Measurements from ENCODE around the gene ASB9. TPM values are rescaled to one million over a fixed set of nuclear protein-coding genes. Genes with fewer than 3 reads are reported as not detected.

Gene ASB9
- total and polyA plus RNA-seq, 9 of the 15 experiments (the other 6 are each of a cell fraction or from before 2014, with no cell fraction given), result 0.27 to 1.7 (median 0.96) TPM

DNA sequence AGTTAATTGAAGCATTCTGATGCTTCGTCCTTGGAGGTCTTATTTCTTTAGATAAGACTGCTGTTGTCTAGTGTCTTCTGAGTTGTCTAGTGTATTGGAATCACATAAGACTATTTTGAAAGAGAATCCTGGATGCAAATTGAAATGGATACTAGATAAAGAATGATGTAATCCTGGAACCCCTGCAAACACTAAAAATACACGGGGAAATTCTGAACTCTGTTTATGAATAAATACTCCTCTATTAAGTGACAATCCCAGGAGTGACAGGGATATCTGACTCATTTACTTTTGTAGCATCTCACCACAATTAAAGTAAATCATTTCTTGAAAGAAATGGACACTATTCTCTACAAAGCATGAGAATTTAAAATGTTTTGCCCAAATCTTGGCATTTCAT lies 44.6 kb upstream of the ASB9 start:
- H3K27me3 ChIP-seq (ENCODE audit: control insufficient read depth in 2 of 2, insufficient read depth in 2 of 2, low read length in 2 of 2), result no peaks in the 10 kb centered on the region; a peak in 1 of 5 replicates
- no peak for FAIRE-seq
- no peaks in the 10 kb centered on the region for H3K79me2 ChIP-seq (ENCODE audit: control insufficient read depth, insufficient read depth, low read length)
- no peak for TF ChIP-seq FOXJ3 (CRISPR knock-in tag; IDR thresholded peaks at IDR 0.05)
- no peak for TF ChIP-seq MXI1 (IDR thresholded peaks at IDR 0.05; ENCODE audit: low read depth, low read length)
- TF ChIP-seq SIN3A (IDR thresholded peaks at IDR 0.05; ENCODE audit: borderline replicate concordance in 2 of 2, control insufficient read depth in 1 of 2, low read depth in 2 of 2, low read length in 2 of 2), result no peak
- TF ChIP-seq, protein P1, sequence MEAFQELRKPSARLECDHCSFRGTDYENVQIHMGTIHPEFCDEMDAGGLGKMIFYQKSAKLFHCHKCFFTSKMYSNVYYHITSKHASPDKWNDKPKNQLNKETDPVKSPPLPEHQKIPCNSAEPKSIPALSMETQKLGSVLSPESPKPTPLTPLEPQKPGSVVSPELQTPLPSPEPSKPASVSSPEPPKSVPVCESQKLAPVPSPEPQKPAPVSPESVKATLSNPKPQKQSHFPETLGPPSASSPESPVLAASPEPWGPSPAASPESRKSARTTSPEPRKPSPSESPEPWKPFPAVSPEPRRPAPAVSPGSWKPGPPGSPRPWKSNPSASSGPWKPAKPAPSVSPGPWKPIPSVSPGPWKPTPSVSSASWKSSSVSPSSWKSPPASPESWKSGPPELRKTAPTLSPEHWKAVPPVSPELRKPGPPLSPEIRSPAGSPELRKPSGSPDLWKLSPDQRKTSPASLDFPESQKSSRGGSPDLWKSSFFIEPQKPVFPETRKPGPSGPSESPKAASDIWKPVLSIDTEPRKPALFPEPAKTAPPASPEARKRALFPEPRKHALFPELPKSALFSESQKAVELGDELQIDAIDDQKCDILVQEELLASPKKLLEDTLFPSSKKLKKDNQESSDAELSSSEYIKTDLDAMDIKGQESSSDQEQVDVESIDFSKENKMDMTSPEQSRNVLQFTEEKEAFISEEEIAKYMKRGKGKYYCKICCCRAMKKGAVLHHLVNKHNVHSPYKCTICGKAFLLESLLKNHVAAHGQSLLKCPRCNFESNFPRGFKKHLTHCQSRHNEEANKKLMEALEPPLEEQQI (IDR thresholded peaks at IDR 0.05), result no peak
- no peak for TF ChIP-seq TCF7L2 (IDR thresholded peaks at IDR 0.05; ENCODE audit: low read depth, low read length)
- TF ChIP-seq CREM (IDR thresholded peaks at IDR 0.05; ENCODE audit: low read depth), result no peak
- TF ChIP-seq, protein P2, sequence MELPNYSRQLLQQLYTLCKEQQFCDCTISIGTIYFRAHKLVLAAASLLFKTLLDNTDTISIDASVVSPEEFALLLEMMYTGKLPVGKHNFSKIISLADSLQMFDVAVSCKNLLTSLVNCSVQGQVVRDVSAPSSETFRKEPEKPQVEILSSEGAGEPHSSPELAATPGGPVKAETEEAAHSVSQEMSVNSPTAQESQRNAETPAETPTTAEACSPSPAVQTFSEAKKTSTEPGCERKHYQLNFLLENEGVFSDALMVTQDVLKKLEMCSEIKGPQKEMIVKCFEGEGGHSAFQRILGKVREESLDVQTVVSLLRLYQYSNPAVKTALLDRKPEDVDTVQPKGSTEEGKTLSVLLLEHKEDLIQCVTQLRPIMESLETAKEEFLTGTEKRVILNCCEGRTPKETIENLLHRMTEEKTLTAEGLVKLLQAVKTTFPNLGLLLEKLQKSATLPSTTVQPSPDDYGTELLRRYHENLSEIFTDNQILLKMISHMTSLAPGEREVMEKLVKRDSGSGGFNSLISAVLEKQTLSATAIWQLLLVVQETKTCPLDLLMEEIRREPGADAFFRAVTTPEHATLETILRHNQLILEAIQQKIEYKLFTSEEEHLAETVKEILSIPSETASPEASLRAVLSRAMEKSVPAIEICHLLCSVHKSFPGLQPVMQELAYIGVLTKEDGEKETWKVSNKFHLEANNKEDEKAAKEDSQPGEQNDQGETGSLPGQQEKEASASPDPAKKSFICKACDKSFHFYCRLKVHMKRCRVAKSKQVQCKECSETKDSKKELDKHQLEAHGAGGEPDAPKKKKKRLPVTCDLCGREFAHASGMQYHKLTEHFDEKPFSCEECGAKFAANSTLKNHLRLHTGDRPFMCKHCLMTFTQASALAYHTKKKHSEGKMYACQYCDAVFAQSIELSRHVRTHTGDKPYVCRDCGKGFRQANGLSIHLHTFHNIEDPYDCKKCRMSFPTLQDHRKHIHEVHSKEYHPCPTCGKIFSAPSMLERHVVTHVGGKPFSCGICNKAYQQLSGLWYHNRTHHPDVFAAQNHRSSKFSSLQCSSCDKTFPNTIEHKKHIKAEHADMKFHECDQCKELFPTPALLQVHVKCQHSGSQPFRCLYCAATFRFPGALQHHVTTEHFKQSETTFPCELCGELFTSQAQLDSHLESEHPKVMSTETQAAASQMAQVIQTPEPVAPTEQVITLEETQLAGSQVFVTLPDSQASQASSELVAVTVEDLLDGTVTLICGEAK (IDR thresholded peaks at IDR 0.05), result no peak
- TF ChIP-seq, protein P2 (CRISPR knock-in tag; IDR thresholded peaks at IDR 0.05), result no peak
- WGBS (ENCODE audit: insufficient coverage, low coverage, missing lambda C conversion rate), result 0% methylated on average over 2 of the region's 2 CpGs
- H3K9me1 ChIP-seq (ENCODE audit: control insufficient read depth, insufficient read depth, low read length), result no peaks in the 10 kb centered on the region
- POLR2A ChIA-PET, result no interaction called here
- H3K36me3 ChIP-seq (ENCODE audit: control insufficient read depth, insufficient read depth, low read length), result no peaks in the 10 kb centered on the region
- no peaks in the 10 kb centered on the region for H3K4me1 ChIP-seq (replicated peaks in 1 of 2; ENCODE audit: control insufficient read depth in 2 of 2, insufficient read depth in 2 of 2, low read length in 2 of 2)
- intact Hi-C loops (cut with micrococcal nuclease) (no loop called here), in situ Hi-C loops (cut with MboI) (no loop called here)
- DNase-seq (ENCODE audit: extremely low read depth in 1 of 4, low spot score in 3 of 4), result no peak
- no peaks in the 10 kb centered on the region for H3K9me3 ChIP-seq (replicated peaks; ENCODE audit: control insufficient read depth, insufficient read depth, low read depth, low read length)
- ATAC-seq, result no peak
- H4K20me1 ChIP-seq (replicated peaks; ENCODE audit: control insufficient read depth, insufficient read depth, low read length), result no peaks in the 10 kb centered on the region
- no peak overlapping the region for H3K4me3 ChIP-seq
- no peak overlapping the region for H3K4me2 ChIP-seq (ENCODE audit: insufficient read depth, low read length)
- CTCF ChIA-PET (ENCODE audit: low intra/inter-chr PET ratio), result no interaction called here
- H2AFZ ChIP-seq (ENCODE audit: low read depth, low read length), result no peak overlapping the region
- H3K27ac ChIP-seq (ENCODE audit: extremely low read depth, low read depth, low read length), result no peak overlapping the region
- BruUV-seq (replicated peaks), result no TSS peak
- H3K9ac ChIP-seq (ENCODE audit: insufficient read depth in 1 of 2, low read depth in 2 of 2, low read length in 2 of 2), result no peak overlapping the region

All from K562 (cell line).